Stimulated activated CD8-positive, alpha-beta memory T cell treated with anti-CD3 and anti-CD28 coated beads, Interleukin-15, amount 100 ng/mL, for 4 hours (primary cell): ENCODE data around the gene PITPNM3.

Source experiments
- DNase-seq, 2 donors: peaks; one replicate each; pipeline ENCODE4 v3.0.0-alpha.2; 2020; ENCODE audit warnings: low read depth in 2 of 2

The PITPNM3 gene

DNA sequence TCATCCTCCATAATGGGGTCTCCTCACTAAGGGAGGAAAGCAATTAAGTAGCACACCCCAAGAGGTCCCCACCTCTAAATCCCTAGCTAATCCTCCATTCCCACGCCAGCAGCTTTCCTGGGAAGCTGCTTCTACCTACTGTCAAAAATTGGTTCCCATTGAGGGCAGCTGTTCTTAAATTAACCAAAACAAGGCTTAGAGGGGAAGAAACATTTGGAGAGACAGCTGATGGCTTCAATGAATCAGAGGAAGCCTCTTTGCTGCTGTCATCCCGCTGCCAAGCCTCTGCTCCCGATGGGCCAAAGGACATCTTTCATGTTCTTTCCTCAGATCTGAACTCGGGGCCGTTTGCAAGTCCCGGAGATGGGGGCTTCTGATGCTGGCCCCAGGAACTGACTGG, 148.1 kb downstream of the PITPNM3 start:
- DNase-seq: no peak

DNA sequence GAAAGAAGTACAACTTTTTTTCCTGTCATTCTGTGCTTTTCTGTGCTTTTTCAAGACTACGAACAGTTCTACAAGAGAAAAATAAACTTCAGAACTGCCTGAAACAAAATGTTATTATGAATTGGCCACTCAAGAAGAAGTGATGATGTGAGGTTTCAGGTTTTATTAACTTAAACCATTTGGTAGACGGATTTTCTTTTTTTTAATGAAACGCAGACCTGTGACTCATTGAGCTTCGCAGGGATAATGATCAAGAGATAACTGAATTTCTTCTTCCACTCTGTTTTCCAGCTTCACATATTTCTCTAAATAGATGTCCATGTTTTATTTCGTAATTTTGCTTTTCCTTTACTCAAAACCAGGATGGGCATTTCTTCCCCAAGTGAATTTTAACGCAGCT, 154.1 kb downstream of the PITPNM3 start:
- DNase-seq: no peak
